ENCODE data around the gene ABCG2. TPM values are rescaled to one million over a fixed set of nuclear protein-coding genes. Genes with fewer than 3 reads are reported as not detected.

The ABCG2 gene
- total and polyA plus RNA-seq, 2 of the 8 experiments (the other 6 are each of a cell fraction or from before 2014, with no cell fraction given), result 2.4 to 4.6 TPM

DNA sequence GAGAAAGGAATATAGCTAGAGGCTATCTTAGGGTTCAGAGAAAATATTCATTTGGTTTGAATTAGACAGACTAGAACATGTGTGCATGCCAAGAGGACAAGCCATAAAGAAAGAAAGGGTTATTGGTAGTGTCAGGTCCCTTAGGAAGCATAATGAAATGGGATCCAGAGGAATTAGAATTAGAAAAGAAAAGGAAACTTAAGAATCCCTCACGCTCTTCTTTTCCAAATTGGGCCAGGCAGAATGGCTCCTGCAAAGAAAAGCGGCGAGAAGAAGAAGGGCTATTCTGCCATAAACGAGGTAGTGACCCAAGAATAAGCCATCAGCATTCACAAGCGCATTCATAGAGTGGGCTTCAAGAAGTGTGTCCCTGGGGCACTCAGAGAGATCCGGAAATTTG lies 4.9 kb upstream of the ABCG2 start:
- no peak for DNase-seq (ENCODE audit: low read depth in 1 of 2, low spot score in 2 of 2)
- ChIA-PET CTCF (ENCODE audit: partially characterized antibody) (interaction anchor here (0.5 to 1.6 kb wide), 5 partner anchors 11 to 635 kb away, joined by 3 to 4 read pairs (median 3); no protein-coding TSS in a partner anchor), POLR2A (ENCODE audit: partially characterized antibody) (no interaction called here)
- no peak overlapping the region for H3K4ac ChIP-seq (replicated peaks; ENCODE audit: insufficient read length, low read depth, low read length)
- no peak overlapping the region for H3K27ac ChIP-seq (ENCODE audit: low read depth, low read length)
- 76% methylated on average over 6 of the region's 6 CpGs; no CpG with 5 or more reads in 1 of the 2 experiments for WGBS, 2 experiments (ENCODE audit: extremely low coverage in 1 of 2, insufficient coverage in 1 of 2, insufficient read length in 1 of 2, insufficient replicate concordance in 2 of 2, low coverage in 1 of 2, low lambda C conversion rate in 2 of 2, missing lambda C conversion rate in 1 of 2)
- no peak overlapping the region for H2AFZ ChIP-seq (ENCODE audit: low read length)
- H2BK5ac ChIP-seq (ENCODE audit: low read depth, low read length), result 0 out of 2 replicates have a peak overlapping the region, but pooled peaks have one; percentile 54
- no peak overlapping the region for H3K23ac ChIP-seq (ENCODE audit: insufficient read length)
- no peak overlapping the region for H3K4me3 ChIP-seq (ENCODE audit: extremely low read depth in 1 of 4, insufficient read depth in 2 of 4, low read depth in 3 of 4, low read length in 4 of 4)
- no peak overlapping the region for H3K56ac ChIP-seq (replicated peaks; ENCODE audit: insufficient read length, low read depth, low read length)
- no peak overlapping the region for H2BK15ac ChIP-seq (ENCODE audit: low read length)
- H3K36me3 ChIP-seq (ENCODE audit: control insufficient read depth in 2 of 4, insufficient read depth in 4 of 4, low read length in 3 of 4), result no peaks in the 10 kb centered on the region
- no peak overlapping the region for H2BK12ac ChIP-seq (ENCODE audit: low read depth, low read length)
- no peaks in the 10 kb centered on the region for H3K27me3 ChIP-seq (replicated peaks in 1 of 4; ENCODE audit: control insufficient read depth in 3 of 4, extremely low read depth in 1 of 4, insufficient read depth in 3 of 4, low read length in 3 of 4)
- H2AK5ac ChIP-seq (ENCODE audit: low read depth, low read length), result no peak overlapping the region
- H2BK20ac ChIP-seq (ENCODE audit: low read length), result no peak overlapping the region
- TF ChIP-seq CBX5 (IDR thresholded peaks at IDR 0.05; ENCODE audit: low read depth, low read length), result no peak
- no peak for TF ChIP-seq TEAD4 (IDR thresholded peaks at IDR 0.05; ENCODE audit: low read depth, low read length)
- TF ChIP-seq TAF7 (optimal IDR thresholded peaks at IDR 0.05; ENCODE audit: borderline replicate concordance, low read depth, low read length), result no peak
- no peak for TF ChIP-seq SP1 (IDR thresholded peaks at IDR 0.05; ENCODE audit: low read depth, low read length)
- no peak for TF ChIP-seq KDM4A (IDR thresholded peaks at IDR 0.05; ENCODE audit: low read depth, low read length, severe bottlenecking)
- no peak for TF ChIP-seq SRF (IDR thresholded peaks at IDR 0.05; ENCODE audit: low read depth, low read length)
- no peak for TF ChIP-seq PHF8 (conservative IDR thresholded peaks at IDR 0.05; ENCODE audit: low read depth, low read length)
- TF ChIP-seq SUZ12 (IDR thresholded peaks at IDR 0.05; ENCODE audit: low read length), result no peak
- TF ChIP-seq POLR2A (IDR thresholded peaks at IDR 0.05; ENCODE audit: control extremely low read depth in 1 of 2, low read depth in 2 of 2, low read length in 2 of 2), result no peak
- no peak for TF ChIP-seq NANOG (IDR thresholded peaks at IDR 0.05; ENCODE audit: insufficient read depth, low read depth, low read length, poor library complexity, severe bottlenecking)
- no peak for TF ChIP-seq TCF12 (IDR thresholded peaks at IDR 0.05; ENCODE audit: low read depth, low read length)
- TF ChIP-seq MAFK (IDR thresholded peaks at IDR 0.05; ENCODE audit: low read depth, low read length), result no peak
- TF ChIP-seq, protein P1, sequence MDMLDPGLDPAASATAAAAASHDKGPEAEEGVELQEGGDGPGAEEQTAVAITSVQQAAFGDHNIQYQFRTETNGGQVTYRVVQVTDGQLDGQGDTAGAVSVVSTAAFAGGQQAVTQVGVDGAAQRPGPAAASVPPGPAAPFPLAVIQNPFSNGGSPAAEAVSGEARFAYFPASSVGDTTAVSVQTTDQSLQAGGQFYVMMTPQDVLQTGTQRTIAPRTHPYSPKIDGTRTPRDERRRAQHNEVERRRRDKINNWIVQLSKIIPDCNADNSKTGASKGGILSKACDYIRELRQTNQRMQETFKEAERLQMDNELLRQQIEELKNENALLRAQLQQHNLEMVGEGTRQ (IDR thresholded peaks at IDR 0.05; ENCODE audit: low read length), result no peak
- no peak for TF ChIP-seq RFX5 (IDR thresholded peaks at IDR 0.05; ENCODE audit: borderline replicate concordance, low read depth, low read length)
- H3K18ac ChIP-seq (ENCODE audit: extremely low read depth, low read length), result no peak overlapping the region
- peaks cover 9% of the 10 kb centered on the region for H3K23me2 ChIP-seq (ENCODE audit: low read depth, low read length)
- H2BK120ac ChIP-seq (replicated peaks; ENCODE audit: low read depth, low read length), result peak overlapping the region; percentile 24
- H3K79me1 ChIP-seq (ENCODE audit: low read depth, low read length), result no peaks in the 10 kb centered on the region
- H3K4me1 ChIP-seq (replicated peaks in 1 of 4; ENCODE audit: control insufficient read depth in 3 of 4, insufficient read depth in 4 of 4, low read length in 3 of 4), result peaks cover 2 to 10% (median 6%) of the 10 kb centered on the region in 4 experiments
- H3K79me2 ChIP-seq (ENCODE audit: control insufficient read depth in 1 of 2, insufficient read depth in 2 of 2, low read length in 2 of 2), result no peaks in the 10 kb centered on the region
- no peaks in the 10 kb centered on the region for H3K9me3 ChIP-seq (ENCODE audit: insufficient read depth in 2 of 2, low read depth in 1 of 2, low read length in 1 of 2)
- H3K4me2 ChIP-seq (ENCODE audit: insufficient read depth in 1 of 2, low read depth in 2 of 2, low read length in 2 of 2), result peak overlapping the region; percentile 5 to 13; a peak in 1 of 4 replicates
- no peak overlapping the region for H3K14ac ChIP-seq (ENCODE audit: insufficient read length)
- H3K9ac ChIP-seq (replicated peaks in 1 of 4; ENCODE audit: extremely low read depth in 1 of 4, low read depth in 3 of 4, low read length in 3 of 4), result no peak overlapping the region
- H4K20me1 ChIP-seq (replicated peaks in 1 of 2; ENCODE audit: control insufficient read depth in 1 of 2, insufficient read depth in 2 of 2, low read length in 2 of 2), result no peaks in the 10 kb centered on the region
- H4K91ac ChIP-seq (replicated peaks; ENCODE audit: insufficient read length, low read length), result no peak overlapping the region
- H4K8ac ChIP-seq (ENCODE audit: extremely low read depth, insufficient read depth, low read length), result no peak overlapping the region
- H4K5ac ChIP-seq (ENCODE audit: insufficient read length, low read depth, low read length), result no peak overlapping the region
- FAIRE-seq, result no peak
